ENCODE results near the gene RIMS4. TPM values are rescaled to one million over a fixed set of nuclear protein-coding genes. Genes with fewer than 3 reads are reported as not detected.

The RIMS4 gene
- total and polyA plus RNA-seq, 2 of the 13 experiments (the other 11 are each of a cell fraction or from before 2014, with no cell fraction given) = 0.01 to 0.07 TPM

DNA sequence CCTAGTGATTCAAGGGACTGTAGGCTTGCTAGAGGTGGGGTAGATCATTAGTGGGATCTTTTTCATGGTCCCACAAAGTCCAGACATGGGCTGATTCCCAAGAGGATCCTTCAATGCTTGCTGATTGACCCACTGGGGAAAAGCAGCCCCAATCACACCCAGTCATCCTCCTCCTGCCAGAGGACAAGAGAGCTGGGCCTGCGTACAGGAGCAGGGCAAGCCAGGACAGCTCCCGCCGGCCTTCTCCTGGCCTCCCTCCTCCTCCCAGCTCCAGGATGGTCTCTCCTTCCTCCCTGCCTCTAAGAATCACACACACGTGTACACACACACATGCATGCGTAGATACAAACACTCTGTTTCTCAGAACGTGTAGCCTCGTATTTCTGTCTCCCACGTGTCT, 37.7 kb downstream of the RIMS4 start:
- in situ Hi-C loops (cut with HindIII; ENCODE audit: extremely low pct_ligation_motif_present, low pct_unique_long_range_greater_than_20kb) = no loop called here

GRCh38 chr20:44771172-44771535, 39.2 kb downstream of the RIMS4 start:
- Histone ChIP-seq H3K4me2 (ENCODE audit: low read depth, low read length) (no peak overlapping the region), H3K27me3 (ENCODE audit: control insufficient read depth in 1 of 2, insufficient read depth in 2 of 2, low read length in 2 of 2) (peaks cover 2 to 20% of the 10 kb centered on the region in 2 experiments; a peak in 2 of 5 replicates), H3K9ac (ENCODE audit: insufficient read depth, low read depth, low read length) (no peak overlapping the region), H3K9me3 (ENCODE audit: low read length) (no peaks in the 10 kb centered on the region), H3K79me2 (ENCODE audit: insufficient read depth, low read length) (no peaks in the 10 kb centered on the region), H3K36me3 (replicated peaks in 1 of 2; ENCODE audit: control insufficient read depth in 1 of 2, insufficient read depth in 2 of 2, low read length in 2 of 2) (no peaks in the 10 kb centered on the region), H2AFZ (ENCODE audit: low read length) (no peak overlapping the region), H3K27ac (ENCODE audit: extremely low read length, insufficient read depth, low read length) (no peak overlapping the region), H3K4me1 (ENCODE audit: insufficient read depth, low read length) (no peaks in the 10 kb centered on the region), H4K20me1 (ENCODE audit: insufficient read depth, low read length) (no peaks in the 10 kb centered on the region), H3K4me3 (replicated peaks in 1 of 3; ENCODE audit: insufficient read depth in 1 of 3, low read depth in 2 of 3, low read length in 3 of 3) (no peak overlapping the region)
- ChIA-PET POLR2A (no interaction called here), CTCF (ENCODE audit: low intra/inter-chr PET ratio, low total read pairs) (no interaction called here)
- WGBS (ENCODE audit: low lambda C conversion rate) = 55% methylated on average over 6 of the region's 8 CpGs
- no TSS peak for BruUV-seq (replicated peaks)
- FAIRE-seq = no peak
- DNase-seq (ENCODE audit: low spot score) = no peak
- in situ Hi-C loops (cut with HindIII; ENCODE audit: extremely low pct_ligation_motif_present, low pct_unique_long_range_greater_than_20kb) = no loop called here
- intact Hi-C loops (cut with micrococcal nuclease; ENCODE audit: unreplicated experiment) = no loop called here
- ATAC-seq = no peak
- no peak for TF ChIP-seq NFKBIZ (CRISPR knock-in tag; IDR thresholded peaks at IDR 0.05)
- TF ChIP-seq, protein P1, sequence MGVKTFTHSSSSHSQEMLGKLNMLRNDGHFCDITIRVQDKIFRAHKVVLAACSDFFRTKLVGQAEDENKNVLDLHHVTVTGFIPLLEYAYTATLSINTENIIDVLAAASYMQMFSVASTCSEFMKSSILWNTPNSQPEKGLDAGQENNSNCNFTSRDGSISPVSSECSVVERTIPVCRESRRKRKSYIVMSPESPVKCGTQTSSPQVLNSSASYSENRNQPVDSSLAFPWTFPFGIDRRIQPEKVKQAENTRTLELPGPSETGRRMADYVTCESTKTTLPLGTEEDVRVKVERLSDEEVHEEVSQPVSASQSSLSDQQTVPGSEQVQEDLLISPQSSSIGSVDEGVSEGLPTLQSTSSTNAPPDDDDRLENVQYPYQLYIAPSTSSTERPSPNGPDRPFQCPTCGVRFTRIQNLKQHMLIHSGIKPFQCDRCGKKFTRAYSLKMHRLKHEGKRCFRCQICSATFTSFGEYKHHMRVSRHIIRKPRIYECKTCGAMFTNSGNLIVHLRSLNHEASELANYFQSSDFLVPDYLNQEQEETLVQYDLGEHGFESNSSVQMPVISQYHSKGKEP (CRISPR knock-in tag; IDR thresholded peaks at IDR 0.05) = no peak
- no peak for TF ChIP-seq IKZF1 (IDR thresholded peaks at IDR 0.05)
- no peak for TF ChIP-seq MBD4 (IDR thresholded peaks at IDR 0.05; ENCODE audit: borderline replicate concordance, low read length)
- TF ChIP-seq ZNF382 (CRISPR knock-in tag; IDR thresholded peaks at IDR 0.05; ENCODE audit: borderline replicate concordance) = no peak
- TF ChIP-seq ZNF432 (CRISPR knock-in tag; IDR thresholded peaks at IDR 0.05; ENCODE audit: borderline replicate concordance) = no peak
- no peak for TF ChIP-seq RCOR2 (CRISPR knock-in tag; IDR thresholded peaks at IDR 0.05)
- no peak for TF ChIP-seq ZNF275 (CRISPR knock-in tag; IDR thresholded peaks at IDR 0.05; ENCODE audit: borderline replicate concordance)
- no peak for TF ChIP-seq ZNF563 (CRISPR knock-in tag; IDR thresholded peaks at IDR 0.05)
- no peak for TF ChIP-seq ZNF513 (CRISPR knock-in tag; conservative IDR thresholded peaks at IDR 0.05)
- TF ChIP-seq HIVEP1 (CRISPR knock-in tag; IDR thresholded peaks at IDR 0.05) = no peak
- no peak for TF ChIP-seq NFIB (CRISPR knock-in tag; IDR thresholded peaks at IDR 0.05; ENCODE audit: borderline replicate concordance)
- TF ChIP-seq ZFYVE20 (CRISPR knock-in tag; IDR thresholded peaks at IDR 0.05; ENCODE audit: borderline replicate concordance, low read depth) = no peak
- no peak for TF ChIP-seq SRY (CRISPR knock-in tag; IDR thresholded peaks at IDR 0.05)
- no peak for TF ChIP-seq RFX3 (CRISPR knock-in tag; IDR thresholded peaks at IDR 0.05)

More for the DNA sequence above, 37.7 kb downstream of the RIMS4 start:
- DNase-seq (ENCODE audit: low spot score) (no peak), FAIRE-seq (no peak), ATAC-seq (peak; percentile 40; the same call in 2 of the 3 replicates)
- intact Hi-C loops (cut with micrococcal nuclease; ENCODE audit: unreplicated experiment) = no loop called here
- Histone ChIP-seq H3K4me3 (replicated peaks in 1 of 3; ENCODE audit: insufficient read depth in 1 of 3, low read depth in 2 of 3, low read length in 3 of 3) (no peak overlapping the region), H3K27me3 (ENCODE audit: control insufficient read depth in 1 of 2, insufficient read depth in 2 of 2, low read length in 2 of 2) (peaks cover 2 to 20% of the 10 kb centered on the region in 2 experiments; a peak in 2 of 5 replicates), H3K4me1 (ENCODE audit: insufficient read depth, low read length) (no peaks in the 10 kb centered on the region), H3K27ac (ENCODE audit: extremely low read length, insufficient read depth, low read length) (no peak overlapping the region), H3K9me3 (ENCODE audit: low read length) (no peaks in the 10 kb centered on the region), H2AFZ (ENCODE audit: low read length) (no peak overlapping the region), H3K79me2 (ENCODE audit: insufficient read depth, low read length) (no peaks in the 10 kb centered on the region), H3K4me2 (ENCODE audit: low read depth, low read length) (no peak overlapping the region), H3K36me3 (replicated peaks in 1 of 2; ENCODE audit: control insufficient read depth in 1 of 2, insufficient read depth in 2 of 2, low read length in 2 of 2) (no peaks in the 10 kb centered on the region), H4K20me1 (ENCODE audit: insufficient read depth, low read length) (no peaks in the 10 kb centered on the region), H3K9ac (ENCODE audit: insufficient read depth, low read depth, low read length) (no peak overlapping the region)
- 11% methylated on average over 8 of the region's 8 CpGs for WGBS (ENCODE audit: low lambda C conversion rate)
- TF ChIP-seq ZNF263 (CRISPR knock-in tag; IDR thresholded peaks at IDR 0.05) = 0 out of 2 replicates have a peak, but pooled peaks have one; percentile 45
- TF ChIP-seq FOXK2 (IDR thresholded peaks at IDR 0.05) = no peak
- POLR2A ChIA-PET = no interaction called here
- CTCF ChIA-PET (ENCODE audit: low intra/inter-chr PET ratio, low total read pairs) = no interaction called here
- BruUV-seq (replicated peaks) = no TSS peak
